Karpas-422 (cell line): Measurements from ENCODE around the gene SLFN5. TPM values are rescaled to one million over a fixed set of nuclear protein-coding genes. Genes with fewer than 3 reads are reported as not detected.
A peak's percentile ranks its signal among the peaks of the same experiment; 100 is the strongest.
"Not testable (repeated sequence)": the region's sequence is repeated elsewhere in the genome, so short reads cannot be mapped to it uniquely, and the experiment has no call there.

Experiments
- DNase-seq: peaks from one replicate; pipeline ENCODE4 v3.0.0-alpha.2; 2015
- H2AFZ ChIP-seq: fragments of 200-600 bp; sonication (generic); 2 replicates; pipeline ENCODE4 v1.6.1; 2014; ENCODE audit warnings: antibody characterized with exemption, low read length, mixed read lengths
- H3K27ac ChIP-seq: fragments of 200-600 bp; sonication (generic); 2 replicates; pipeline ENCODE4 v1.5.1; 2014; ENCODE audit warnings: mild to moderate bottlenecking, low read length, moderate library complexity
- H3K27me3 ChIP-seq: fragments of 200-600 bp; sonication (generic); 2 replicates; pipeline ENCODE4 v1.6.1; 2014; ENCODE audit warnings: low read length, mixed read lengths
- H3K36me3 ChIP-seq: fragments of 200-600 bp; sonication (generic); 2 replicates; pipeline ENCODE4 v1.6.1; 2014; ENCODE audit warnings: low read length, mixed read lengths; ENCODE audit not compliant: insufficient read depth
- H3K4me1 ChIP-seq: fragments of 200-600 bp; sonication (generic); 2 replicates; pipeline ENCODE4 v1.6.1; 2014; ENCODE audit warnings: mild to moderate bottlenecking, low read length, mixed read lengths
- H3K4me2 ChIP-seq: fragments of 200-600 bp; sonication (generic); 2 replicates; pipeline ENCODE4 v1.6.1; 2014; ENCODE audit warnings: low read length, low read depth, mild to moderate bottlenecking; ENCODE audit not compliant: poor library complexity, severe bottlenecking
- H3K4me3 ChIP-seq: fragments of 200-600 bp; sonication (generic); 2 replicates; pipeline ENCODE4 v1.5.1; 2014; ENCODE audit warnings: mild to moderate bottlenecking, antibody characterized with exemption, low read length, mixed read lengths
- H3K79me2 ChIP-seq: fragments of 200-600 bp; sonication (generic); 2 replicates; pipeline ENCODE4 v1.6.1; 2014; ENCODE audit warnings: mild to moderate bottlenecking, low read length, mixed read lengths
- H3K9ac ChIP-seq: fragments of 200-600 bp; sonication (generic); 2 replicates; pipeline ENCODE4 v1.6.0; 2014; ENCODE audit warnings: low read length
- H3K9me2 ChIP-seq: fragments of 200-600 bp; sonication (generic), shearing (Covaris generic); replicated peaks from 2 replicates; pipeline ENCODE4 v1.6.0; 2014; ENCODE audit warnings: mild to moderate bottlenecking, low read length, moderate library complexity; ENCODE audit not compliant: insufficient read depth
- H3K9me3 ChIP-seq: fragments of 300-700, 200-600 bp; sonication (generic); 2 replicates; pipeline ENCODE4 v1.6.1; 2014; ENCODE audit warnings: low read length, mixed read lengths
- H4K20me1 ChIP-seq: fragments of 200-600 bp; sonication (generic); 2 replicates; pipeline ENCODE4 v1.6.1; 2014; ENCODE audit warnings: mild to moderate bottlenecking, antibody characterized with exemption, low read length, low read depth; ENCODE audit not compliant: insufficient read depth
- total RNA-seq: library from RNA; depleted of rRNA; stranded (reverse); fragments of >200 nt; shearing (Covaris generic); gene quantifications from 2 replicates; pipeline ENCODE4 v1.2.3, GENCODE V29; 2014; ENCODE audit warnings: low replicate concordance; rRNA removed

SLFN5 gene
- 0.07 and 0.22 TPM in 2 replicates for total RNA-seq

DNA sequence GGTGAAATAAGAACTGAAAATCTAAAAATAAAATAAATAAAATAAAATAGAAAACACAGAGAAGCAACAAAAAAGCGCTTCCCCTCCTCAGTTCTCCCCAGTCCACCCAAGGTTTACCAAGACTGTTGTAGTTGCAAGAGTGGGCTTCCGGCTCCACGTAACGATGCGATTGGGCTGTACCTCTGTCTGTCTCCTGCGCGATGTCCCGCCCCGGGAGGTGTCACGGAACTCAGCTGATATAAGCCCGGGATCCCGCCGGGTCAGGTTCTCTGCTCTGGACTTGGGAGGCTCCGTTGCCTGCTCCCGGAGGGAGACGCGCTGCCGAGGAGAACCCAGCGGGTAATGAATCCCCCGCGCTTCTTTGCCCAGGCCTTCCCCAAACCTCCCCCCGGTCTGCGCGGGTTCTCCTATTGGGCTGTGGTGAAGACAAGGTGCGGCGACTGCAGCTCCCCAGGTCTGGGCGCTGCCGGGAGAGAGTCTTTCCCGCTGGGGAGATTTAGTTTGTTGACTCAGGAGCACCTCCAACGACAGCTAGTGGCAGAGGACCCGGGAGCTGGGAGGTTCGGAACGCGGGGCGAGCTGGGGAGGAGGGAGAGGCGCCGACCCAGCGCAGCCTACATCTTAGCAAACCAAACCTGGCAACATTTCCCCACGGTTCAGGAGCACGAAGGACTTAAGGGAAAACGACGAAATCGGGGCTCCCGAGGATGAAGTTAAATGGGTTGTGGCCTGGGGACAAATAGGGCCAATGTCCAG, at the start of gene SLFN5:
Gene SLFN5, plus strand, starts transcription at position 268 of the 756 bp plus-strand sequence. CDS start 15,619 bp downstream, outside the sequence.
- H3K9ac ChIP-seq, result peak within 1 kb of the TSS; percentile 62
- peaks cover 26% of the 10 kb centered on the region for H3K4me1 ChIP-seq
- peak; percentile 85 for DNase-seq
- H3K4me2 ChIP-seq, result peak within 1 kb of the TSS; percentile 73
- no peaks in the 10 kb centered on the region for H4K20me1 ChIP-seq
- H3K36me3 ChIP-seq, result no peaks in the 10 kb centered on the region
- peak within 1 kb of the TSS; percentile 68 for H3K4me3 ChIP-seq
- H2AFZ ChIP-seq, result peak within 1 kb of the TSS; percentile 99
- no peak within 1 kb of the TSS for H3K27ac ChIP-seq
- H3K9me2 ChIP-seq, result no peaks in the 10 kb centered on the region
- H3K79me2 ChIP-seq, result no peaks in the 10 kb centered on the region
- H3K9me3 ChIP-seq, result no peaks in the 10 kb centered on the region
- no peaks in the 10 kb centered on the region for H3K27me3 ChIP-seq

- H3K9me3 ChIP-seq, H2AFZ ChIP-seq, H4K20me1 ChIP-seq, DNase-seq, H3K4me1 ChIP-seq, H3K36me3 ChIP-seq, H3K27ac ChIP-seq, H3K79me2 ChIP-seq, H3K4me3 ChIP-seq, H3K27me3 ChIP-seq, H3K9ac ChIP-seq, H3K4me2 ChIP-seq, H3K9me2 ChIP-seq: not testable (repeated sequence)
Measured at GRCh38 chr17:35194001-35194400, 48.9 kb upstream of the SLFN5 start, which contains the start of gene SLC35G3. Gene SLC35G3, minus strand, starts transcription at chr17:35194393. Its CDS starts 86 bp downstream, at chr17:35194307.

- not testable (repeated sequence) for H3K4me1 ChIP-seq, H3K9me3 ChIP-seq, H2AFZ ChIP-seq, H3K27ac ChIP-seq, H3K4me2 ChIP-seq, H3K79me2 ChIP-seq, DNase-seq, H3K36me3 ChIP-seq, H3K27me3 ChIP-seq, H3K9me2 ChIP-seq, H4K20me1 ChIP-seq, H3K9ac ChIP-seq, H3K4me3 ChIP-seq
Measured at GRCh38 chr17:35195062-35195461, 47.8 kb upstream of the SLFN5 start.

- H3K9me2 ChIP-seq, result not testable (repeated sequence)
Measured at GRCh38 chr17:35202582-35202981, 40.3 kb upstream of the SLFN5 start.

GRCh38 chr17:35210741-35211140, 32.1 kb upstream of the SLFN5 start:
- Histone ChIP-seq H3K27me3 (no peaks in the 10 kb centered on the region), H3K79me2 (no peaks in the 10 kb centered on the region), H3K27ac (no peak overlapping the region), H3K4me1 (no peaks in the 10 kb centered on the region), H4K20me1 (no peaks in the 10 kb centered on the region), H3K36me3 (no peaks in the 10 kb centered on the region), H3K9me2 (no peaks in the 10 kb centered on the region), H3K4me3 (no peak overlapping the region), H3K9me3 (no peaks in the 10 kb centered on the region), H3K9ac (no peak overlapping the region), H2AFZ (no peak overlapping the region), H3K4me2 (no peak overlapping the region)
- no peak for DNase-seq

More at GRCh38 chr17:35202582-35202981, 40.3 kb upstream of the SLFN5 start:
- not testable (repeated sequence) for H2AFZ ChIP-seq, H3K4me3 ChIP-seq, H3K9ac ChIP-seq, H3K36me3 ChIP-seq, H3K27me3 ChIP-seq, H3K79me2 ChIP-seq, DNase-seq, H3K4me1 ChIP-seq, H3K9me3 ChIP-seq, H3K4me2 ChIP-seq, H3K27ac ChIP-seq, H4K20me1 ChIP-seq

- H3K27ac ChIP-seq, result no peak overlapping the region
- H2AFZ ChIP-seq, result no peak overlapping the region
- DNase-seq, result no peak
- no peak overlapping the region for H3K4me3 ChIP-seq
- H3K27me3 ChIP-seq, result no peaks in the 10 kb centered on the region
- H3K79me2 ChIP-seq, result no peaks in the 10 kb centered on the region
- H3K9me2 ChIP-seq, result no peaks in the 10 kb centered on the region
- no peaks in the 10 kb centered on the region for H3K9me3 ChIP-seq
- no peak overlapping the region for H3K4me2 ChIP-seq
- no peaks in the 10 kb centered on the region for H3K36me3 ChIP-seq
- no peaks in the 10 kb centered on the region for H3K4me1 ChIP-seq
- H4K20me1 ChIP-seq, result no peaks in the 10 kb centered on the region
- no peak overlapping the region for H3K9ac ChIP-seq
Measured at GRCh38 chr17:35212668-35213067, 30.2 kb upstream of the SLFN5 start.

GRCh38 chr17:35213412-35213940, 29.4 kb upstream of the SLFN5 start:
- Histone ChIP-seq H2AFZ (no peak overlapping the region), H3K9me3 (no peaks in the 10 kb centered on the region), H4K20me1 (no peaks in the 10 kb centered on the region), H3K4me3 (no peak overlapping the region), H3K36me3 (no peaks in the 10 kb centered on the region), H3K27me3 (no peaks in the 10 kb centered on the region), H3K4me2 (no peak overlapping the region), H3K9me2 (no peaks in the 10 kb centered on the region), H3K4me1 (no peaks in the 10 kb centered on the region), H3K79me2 (no peaks in the 10 kb centered on the region), H3K27ac (no peak overlapping the region), H3K9ac (no peak overlapping the region)
- no peak for DNase-seq

DNA sequence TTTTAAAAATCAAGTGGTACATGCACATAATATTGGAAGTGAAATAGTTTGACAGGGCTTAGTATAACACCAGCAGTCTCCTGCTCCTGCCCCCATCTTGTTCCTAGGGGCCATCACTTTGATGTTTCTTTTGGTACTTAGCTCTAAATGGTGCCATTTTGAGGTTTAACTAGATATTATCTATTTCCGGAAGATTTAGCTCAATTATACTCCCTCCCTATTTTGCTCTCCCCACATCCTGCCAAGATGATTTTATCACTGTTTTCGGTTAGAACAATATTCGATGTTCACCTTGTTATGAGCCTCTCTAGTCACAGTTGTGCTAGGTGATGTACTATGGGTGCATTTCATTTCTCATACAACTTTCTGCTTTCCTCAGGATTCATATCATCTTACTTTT, 28.7 kb upstream of the SLFN5 start:
- Histone ChIP-seq H4K20me1 (no peaks in the 10 kb centered on the region), H3K36me3 (no peaks in the 10 kb centered on the region), H3K27ac (no peak overlapping the region), H2AFZ (no peak overlapping the region), H3K27me3 (no peaks in the 10 kb centered on the region), H3K79me2 (no peaks in the 10 kb centered on the region), H3K4me2 (no peak overlapping the region), H3K4me3 (no peak overlapping the region), H3K9me2 (no peaks in the 10 kb centered on the region), H3K9ac (no peak overlapping the region), H3K9me3 (no peaks in the 10 kb centered on the region), H3K4me1 (no peaks in the 10 kb centered on the region)
- DNase-seq, result no peak
